GM21447 (cell line): ENCODE measurements around the gene INPPL1.

Experiments used
- ATAC-seq: cut with Tn5 transposase; IDR thresholded peaks from one replicate; pipeline ENCODE4 v1.9.1; 2021; ENCODE audit not compliant: unreplicated experiment

The INPPL1 gene

DNA sequence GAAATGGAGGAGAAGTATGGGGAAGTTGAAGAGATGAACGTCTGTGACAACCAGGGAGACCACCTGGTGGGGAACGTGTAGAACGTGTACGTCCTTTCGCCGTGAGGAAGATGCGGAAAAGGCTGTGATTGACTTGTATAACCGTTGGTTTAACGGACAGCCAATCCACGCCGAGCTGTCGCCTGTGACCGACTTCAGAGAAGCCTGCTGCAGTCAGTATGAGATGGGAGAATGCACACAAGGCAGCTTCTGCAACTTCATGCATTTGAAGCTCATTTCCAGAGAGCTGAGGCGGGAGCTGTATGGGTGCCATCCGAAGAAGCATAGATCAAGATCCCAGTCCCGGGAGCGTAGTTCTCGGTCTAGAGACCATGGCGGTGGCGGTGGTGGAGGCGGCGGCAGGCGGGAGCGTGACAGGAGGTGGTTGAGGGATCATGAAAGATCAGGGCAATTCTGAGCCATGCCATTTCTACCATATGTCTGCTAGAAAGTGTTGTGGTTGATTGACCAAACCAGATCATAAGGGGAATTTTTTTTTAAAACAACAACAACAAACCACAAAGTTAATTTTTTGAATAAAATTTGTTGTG lies 56.3 kb downstream of the INPPL1 start:
- ATAC-seq, result no peak

DNA sequence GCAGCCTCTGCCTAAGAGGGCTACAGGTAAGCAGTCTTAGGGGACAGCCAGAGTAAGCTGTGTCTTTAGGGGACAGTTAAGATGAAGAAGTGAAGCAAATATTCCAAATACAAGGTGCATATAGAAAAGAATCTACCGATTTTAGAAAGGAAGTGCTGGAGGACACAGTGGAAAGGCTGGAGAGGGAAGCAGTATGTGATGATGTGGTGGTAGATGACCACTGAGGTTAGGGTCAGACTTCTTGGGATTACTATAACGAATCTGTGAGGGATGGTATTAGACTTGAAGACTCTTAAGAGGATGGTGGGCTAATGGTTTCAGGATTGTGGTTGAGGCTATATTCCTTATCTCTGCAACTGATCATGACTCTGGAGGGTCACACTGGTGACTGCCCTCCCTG lies 59.4 kb downstream of the INPPL1 start:
- ATAC-seq, result no peak

DNA sequence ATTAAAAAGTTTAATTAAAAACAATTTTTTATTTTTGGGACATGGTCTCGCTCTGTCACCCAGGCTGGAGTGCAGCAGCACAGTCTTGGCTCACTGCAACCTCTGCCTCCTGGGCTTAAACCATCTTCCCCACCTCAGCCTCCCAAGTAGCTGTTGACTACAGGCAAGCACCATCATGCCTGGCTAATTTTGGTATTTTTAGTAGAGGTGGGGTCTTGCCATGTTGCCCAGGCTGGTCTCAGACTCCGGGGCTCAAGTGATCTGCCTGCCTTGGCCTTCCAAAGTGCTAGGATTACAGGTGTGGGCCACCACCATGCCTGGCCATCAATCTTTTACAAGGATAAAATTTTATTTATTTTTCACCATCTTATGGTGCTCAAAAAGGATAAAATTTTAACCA lies 62.7 kb downstream of the INPPL1 start:
- ATAC-seq, result no peak
